AG09309 (cell line): ENCODE data around the gene GINS1.

Experiments used
- DNase-seq: peaks from one replicate; pipeline ENCODE4 v3.0.0-alpha.2; 2010; ENCODE audit warnings: low read depth
- H3K4me3 ChIP-seq: 2 replicates; pipeline ENCODE4 v1.5.1; 2011; ENCODE audit warnings: mild to moderate bottlenecking, low read depth, low read length, moderate library complexity; ENCODE audit not compliant: control insufficient read depth
- CTCF ChIP-seq: IDR thresholded peaks from 2 replicates; pipeline ENCODE4 v1.5.1; 2011; ENCODE audit warnings: mild to moderate bottlenecking, low read depth, low read length, inconsistent platforms; ENCODE audit not compliant: insufficient read depth, control insufficient read depth; ENCODE audit errors: missing control alignments

The GINS1 gene

GRCh38 chr20:25407311-25408169 is at the start of gene GINS1:
Gene GINS1, plus strand, starts transcription at chr20:25407673. Its CDS starts 148 bp downstream, at chr20:25407821.
- peak within 1 kb of the TSS; percentile 82 for H3K4me3 ChIP-seq
- TF ChIP-seq CTCF: no peak
- peak; percentile 38 for DNase-seq

DNA sequence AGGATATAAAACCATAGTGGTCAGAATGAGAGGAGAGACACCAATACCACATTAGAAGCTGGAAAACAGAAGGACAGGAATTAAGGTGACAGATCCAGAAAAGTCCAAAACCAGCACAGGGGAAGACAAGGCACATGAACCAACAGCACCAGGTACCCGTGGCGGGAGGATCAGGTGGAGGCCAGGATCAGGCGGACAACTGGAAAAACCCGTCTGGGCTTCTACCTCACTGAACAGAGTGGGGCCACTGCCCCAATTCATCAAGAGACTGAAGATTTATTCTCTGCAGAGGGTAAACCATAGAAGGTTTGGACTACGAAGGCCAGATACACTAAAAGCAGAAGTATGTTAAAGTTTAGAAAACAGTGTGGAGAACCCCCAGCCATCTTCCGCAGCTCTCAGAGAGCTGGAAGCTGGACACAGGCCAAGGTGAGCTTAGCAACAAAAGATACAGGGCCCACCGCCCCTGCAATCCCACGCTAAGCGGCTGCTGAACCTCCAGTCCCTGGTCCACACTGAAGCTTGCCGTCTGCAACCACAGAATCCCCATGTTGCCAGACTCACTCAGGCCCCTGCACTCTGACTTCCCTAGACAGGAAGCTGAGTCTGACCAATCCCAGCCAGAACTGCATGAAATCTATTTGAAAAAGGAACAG is 46.7 kb upstream of the GINS1 start:
- no peak for DNase-seq
- TF ChIP-seq CTCF: no peak
- H3K4me3 ChIP-seq: no peak overlapping the region

DNA sequence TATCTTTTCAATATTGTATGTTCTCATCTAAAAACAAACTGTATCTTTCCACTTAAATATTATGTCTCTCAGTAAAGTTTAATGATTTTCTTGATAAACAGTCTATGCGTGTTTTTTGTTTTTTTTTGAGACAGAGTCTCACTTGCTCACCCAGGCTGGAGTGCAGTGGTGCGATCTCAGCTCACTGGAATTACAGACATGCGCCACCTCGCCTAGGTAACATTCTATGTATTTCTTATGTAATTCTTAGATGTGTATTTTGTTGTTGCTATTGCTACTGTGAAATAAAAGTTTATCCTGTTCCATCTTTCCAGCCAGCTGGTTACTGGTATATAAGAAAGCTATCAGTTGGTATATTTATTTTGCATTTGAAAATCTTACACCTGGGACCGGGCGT is 46.2 kb upstream of the GINS1 start:
- no peak for DNase-seq
- TF ChIP-seq CTCF: no peak
- no peak overlapping the region for H3K4me3 ChIP-seq

DNA sequence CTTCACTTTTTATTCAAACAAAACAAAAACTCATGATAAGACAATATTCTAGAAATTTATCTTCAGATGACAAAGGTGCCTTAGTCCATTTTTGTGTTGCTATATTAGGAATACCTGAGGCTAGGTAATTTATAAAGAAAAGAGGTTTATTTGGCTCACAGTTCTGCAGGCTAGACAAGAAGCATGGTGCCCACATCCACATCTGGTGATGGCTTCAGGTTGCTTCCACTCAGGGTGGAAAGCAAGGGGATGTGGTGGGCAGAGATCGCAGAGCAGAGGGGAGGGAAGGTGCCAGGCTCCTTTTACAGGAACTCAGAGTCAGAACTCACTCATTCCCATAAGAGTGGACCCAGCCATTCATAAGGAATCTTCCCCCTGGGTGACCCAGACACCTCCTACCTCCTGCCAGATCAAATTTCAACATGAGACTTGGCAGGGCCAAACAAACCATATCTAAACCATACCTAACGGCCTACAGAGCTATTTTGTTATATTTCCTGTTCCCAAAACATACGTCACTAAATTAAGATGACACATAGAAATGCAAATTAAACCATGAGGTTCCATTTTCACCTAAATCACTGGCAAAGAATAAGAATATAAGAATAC is 43.2 kb upstream of the GINS1 start:
- H3K4me3 ChIP-seq: no peak overlapping the region
- TF ChIP-seq CTCF: no peak
- no peak for DNase-seq

- H3K4me3 ChIP-seq: no peak overlapping the region
- no peak for TF ChIP-seq CTCF
- no peak for DNase-seq
These were observed 42.4 kb upstream of the GINS1 start for GRCh38 chr20:25364879-25365699.

DNA sequence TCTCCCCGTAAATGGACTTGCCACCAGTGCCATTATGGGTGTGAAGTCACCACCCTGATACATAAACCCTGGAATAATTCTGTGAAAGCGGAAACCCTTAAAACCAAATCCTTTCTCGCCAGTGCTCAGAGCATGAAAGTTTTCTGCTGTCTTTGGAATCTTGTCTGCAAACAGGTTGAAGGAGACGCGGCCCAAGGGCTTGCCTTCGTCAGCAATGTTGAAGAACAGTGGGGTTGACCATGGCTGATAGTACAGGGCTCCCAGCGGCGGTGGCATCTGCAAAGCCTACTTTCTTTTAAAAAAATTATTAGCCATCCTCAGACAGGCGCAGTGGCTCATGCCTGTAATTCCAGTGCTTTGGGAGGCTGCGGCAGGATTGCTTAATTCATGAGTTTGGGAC is 38.9 kb upstream of the GINS1 start:
- no peak for DNase-seq
- no peak overlapping the region for H3K4me3 ChIP-seq
- no peak for TF ChIP-seq CTCF
